ENCODE results near the gene FUZ.

- TF ChIP-seq, protein P1, sequence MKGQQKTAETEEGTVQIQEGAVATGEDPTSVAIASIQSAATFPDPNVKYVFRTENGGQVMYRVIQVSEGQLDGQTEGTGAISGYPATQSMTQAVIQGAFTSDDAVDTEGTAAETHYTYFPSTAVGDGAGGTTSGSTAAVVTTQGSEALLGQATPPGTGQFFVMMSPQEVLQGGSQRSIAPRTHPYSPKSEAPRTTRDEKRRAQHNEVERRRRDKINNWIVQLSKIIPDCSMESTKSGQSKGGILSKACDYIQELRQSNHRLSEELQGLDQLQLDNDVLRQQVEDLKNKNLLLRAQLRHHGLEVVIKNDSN (IDR thresholded peaks at IDR 0.05; ENCODE audit: borderline replicate concordance, low read depth): no peak; the same call in 1 of the 2 replicates
- TF ChIP-seq, protein P2, sequence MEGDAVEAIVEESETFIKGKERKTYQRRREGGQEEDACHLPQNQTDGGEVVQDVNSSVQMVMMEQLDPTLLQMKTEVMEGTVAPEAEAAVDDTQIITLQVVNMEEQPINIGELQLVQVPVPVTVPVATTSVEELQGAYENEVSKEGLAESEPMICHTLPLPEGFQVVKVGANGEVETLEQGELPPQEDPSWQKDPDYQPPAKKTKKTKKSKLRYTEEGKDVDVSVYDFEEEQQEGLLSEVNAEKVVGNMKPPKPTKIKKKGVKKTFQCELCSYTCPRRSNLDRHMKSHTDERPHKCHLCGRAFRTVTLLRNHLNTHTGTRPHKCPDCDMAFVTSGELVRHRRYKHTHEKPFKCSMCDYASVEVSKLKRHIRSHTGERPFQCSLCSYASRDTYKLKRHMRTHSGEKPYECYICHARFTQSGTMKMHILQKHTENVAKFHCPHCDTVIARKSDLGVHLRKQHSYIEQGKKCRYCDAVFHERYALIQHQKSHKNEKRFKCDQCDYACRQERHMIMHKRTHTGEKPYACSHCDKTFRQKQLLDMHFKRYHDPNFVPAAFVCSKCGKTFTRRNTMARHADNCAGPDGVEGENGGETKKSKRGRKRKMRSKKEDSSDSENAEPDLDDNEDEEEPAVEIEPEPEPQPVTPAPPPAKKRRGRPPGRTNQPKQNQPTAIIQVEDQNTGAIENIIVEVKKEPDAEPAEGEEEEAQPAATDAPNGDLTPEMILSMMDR (IDR thresholded peaks at IDR 0.05): no peak
- TF ChIP-seq, protein P3, sequence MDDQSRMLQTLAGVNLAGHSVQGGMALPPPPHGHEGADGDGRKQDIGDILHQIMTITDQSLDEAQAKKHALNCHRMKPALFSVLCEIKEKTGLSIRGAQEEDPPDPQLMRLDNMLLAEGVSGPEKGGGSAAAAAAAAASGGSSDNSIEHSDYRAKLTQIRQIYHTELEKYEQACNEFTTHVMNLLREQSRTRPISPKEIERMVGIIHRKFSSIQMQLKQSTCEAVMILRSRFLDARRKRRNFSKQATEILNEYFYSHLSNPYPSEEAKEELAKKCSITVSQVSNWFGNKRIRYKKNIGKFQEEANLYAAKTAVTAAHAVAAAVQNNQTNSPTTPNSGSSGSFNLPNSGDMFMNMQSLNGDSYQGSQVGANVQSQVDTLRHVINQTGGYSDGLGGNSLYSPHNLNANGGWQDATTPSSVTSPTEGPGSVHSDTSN (IDR thresholded peaks at IDR 0.05): no peak
- TF ChIP-seq GABPA (IDR thresholded peaks at IDR 0.05; ENCODE audit: low read depth) (no peak), EZH2phosphoT487 (IDR thresholded peaks at IDR 0.05; ENCODE audit: borderline replicate concordance, low read depth) (no peak), POLR2AphosphoS5 (IDR thresholded peaks at IDR 0.05; ENCODE audit: low read depth, low read length) (no peak), TCF12 (IDR thresholded peaks at IDR 0.05) (no peak), MEF2A (IDR thresholded peaks at IDR 0.05; ENCODE audit: borderline replicate concordance, low read depth) (no peak), EP300 (IDR thresholded peaks at IDR 0.05; ENCODE audit: borderline replicate concordance in 1 of 2, low read depth in 1 of 2, low read length in 1 of 2) (no peak), TEAD4 (IDR thresholded peaks at IDR 0.05; ENCODE audit: borderline replicate concordance, insufficient read depth) (no peak), SMC3 (IDR thresholded peaks at IDR 0.05; ENCODE audit: low read depth, low read length) (no peak), TAF1 (IDR thresholded peaks at IDR 0.05; ENCODE audit: borderline replicate concordance, low read depth, low read length) (no peak)
Measured at GRCh38 chr19:49847731-49848696, 34.9 kb upstream of the FUZ start.

Measured in SK-N-SH (cell line).